ENCODE results near the gene MCEMP1. TPM values are rescaled to one million over a fixed set of nuclear protein-coding genes. Genes with fewer than 3 reads are reported as not detected.

The MCEMP1 gene
- total and polyA plus RNA-seq, 2 of the 4 experiments (the other 2 are of a cell fraction) = 0.15 TPM; not detected in 1

DNA sequence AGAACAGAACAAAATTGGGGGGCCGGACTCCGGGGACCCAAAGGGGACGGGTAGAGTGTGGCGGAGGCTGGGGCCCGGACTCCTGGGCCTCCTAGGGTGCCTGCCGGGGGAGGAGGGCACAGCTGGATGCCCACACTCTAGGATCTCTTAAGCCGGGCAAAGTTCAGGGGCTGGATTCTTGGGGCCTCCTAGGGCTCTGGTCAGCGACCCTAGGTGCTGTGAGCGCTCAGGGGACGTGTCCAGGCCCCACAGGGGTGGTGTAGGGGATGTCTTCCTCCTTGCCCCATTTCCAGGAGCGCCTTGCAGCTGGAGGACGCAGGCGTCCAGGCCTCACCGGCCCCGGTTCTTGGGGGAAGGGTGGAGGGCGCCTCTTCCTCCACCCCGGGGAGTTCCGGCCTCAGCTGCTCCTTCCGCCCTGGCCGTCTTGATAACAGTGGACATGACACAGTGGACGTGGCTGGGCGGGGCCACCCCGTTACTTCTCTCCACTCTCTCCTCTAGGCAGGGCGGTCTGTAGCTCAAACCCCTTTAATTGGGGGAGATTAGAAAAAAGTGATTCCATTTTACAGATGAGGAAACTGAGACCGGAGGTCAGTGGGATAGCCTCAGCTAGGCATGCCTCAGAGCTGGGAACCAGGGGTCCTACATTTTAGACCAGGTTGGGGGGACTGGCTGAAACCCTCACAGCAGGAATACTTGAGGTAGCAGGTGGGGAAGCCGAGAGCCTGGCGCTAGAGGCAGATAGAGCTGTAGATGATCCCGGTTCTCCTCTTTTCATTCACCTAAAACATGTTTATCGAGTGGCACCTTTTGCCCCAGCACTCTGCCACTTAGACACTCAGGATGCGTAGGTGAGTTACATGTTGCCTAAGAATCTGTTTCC, 39.3 kb upstream of the MCEMP1 start (continued):
- no peak for TF ChIP-seq RFX5 (IDR thresholded peaks at IDR 0.05; ENCODE audit: low read depth, low read length)
- no peak for TF ChIP-seq SMC3 (IDR thresholded peaks at IDR 0.05; ENCODE audit: low read depth, low read length)

DNA sequence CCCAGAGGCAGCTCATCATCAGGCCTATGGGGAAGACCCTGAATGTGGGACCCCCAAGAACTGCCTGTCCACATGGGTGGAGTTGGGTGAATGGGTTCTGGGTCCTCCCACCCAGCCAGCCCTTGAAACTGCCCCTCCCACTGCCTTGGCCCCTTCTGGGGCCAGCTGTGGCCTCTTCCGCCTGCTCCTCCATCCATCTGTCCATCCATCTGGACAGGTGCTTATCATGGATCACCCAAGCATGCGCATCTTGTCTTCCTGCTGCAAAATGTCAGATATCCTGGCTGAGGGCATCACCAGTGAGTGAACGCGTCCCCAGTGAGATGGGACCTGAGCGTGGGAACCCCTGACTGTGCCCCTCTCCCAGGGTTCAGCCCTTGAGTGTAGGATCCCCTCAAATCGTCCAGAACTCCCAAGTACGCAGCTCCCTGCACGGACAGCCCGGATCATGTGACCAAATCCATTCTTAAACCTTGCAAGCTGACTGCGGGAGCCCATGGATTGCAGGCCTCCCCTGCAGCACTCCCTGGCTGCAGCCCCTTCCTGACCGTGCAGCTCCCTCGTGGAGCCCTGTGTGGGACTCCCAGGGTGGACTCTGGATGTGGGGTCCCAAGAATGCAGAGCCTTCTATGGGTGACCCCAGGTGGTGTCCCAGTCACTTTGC, 38.0 kb upstream of the MCEMP1 start:
- 71% methylated on average over 7 of the region's 12 CpGs; no CpG with 5 or more reads in 1 of the 2 experiments for WGBS, 2 experiments (ENCODE audit: extremely low coverage in 2 of 2, insufficient read length in 1 of 2)
- ChIA-PET POLR2A (ENCODE audit: unreplicated experiment) (no interaction called here), CTCF (interaction anchor here (1.2 kb wide), 1 partner anchor 14 kb away, joined by 3 read pairs; no protein-coding TSS in a partner anchor)
- Histone ChIP-seq H3K4me1 (ENCODE audit: control insufficient read depth, insufficient read depth, low read length) (no peaks in the 10 kb centered on the region), H4K91ac (ENCODE audit: insufficient read depth, low read depth, low read length) (no peak overlapping the region), H3K4ac (ENCODE audit: low read depth, low read length) (no peak overlapping the region), H3K27ac (ENCODE audit: insufficient read depth, low read length) (no peak overlapping the region), H3K79me1 (ENCODE audit: low read depth in 1 of 2, low read length in 2 of 2) (no peaks in the 10 kb centered on the region), H3K14ac (replicated peaks; ENCODE audit: low read depth, low read length) (no peak overlapping the region), H2BK5ac (ENCODE audit: low read depth, low read length, poor library complexity, severe bottlenecking) (no peak overlapping the region), H4K8ac (ENCODE audit: low read depth in 2 of 2, low read length in 2 of 2) (no peak overlapping the region), H3K9ac (ENCODE audit: low read depth, low read length) (no peak overlapping the region), H3K56ac (ENCODE audit: extremely low read depth, insufficient read depth, low read length) (no peak overlapping the region), H3K4me3 (ENCODE audit: insufficient read depth, low read depth, low read length) (no peak overlapping the region), H4K5ac (ENCODE audit: low read depth, low read length) (no peak overlapping the region), H2BK20ac (ENCODE audit: low read depth, low read length) (no peak overlapping the region), H3K4me2 (ENCODE audit: low read depth, low read length) (no peak overlapping the region), H2AK9ac (replicated peaks; ENCODE audit: low read depth, low read length, poor library complexity) (peak overlapping the region; percentile 28), H3K36me3 (ENCODE audit: control insufficient read depth, insufficient read depth, low read length) (no peaks in the 10 kb centered on the region), H3K9me1 (ENCODE audit: insufficient read depth, low read length) (peaks cover 12% of the 10 kb centered on the region), H3K23ac (ENCODE audit: low read depth, low read length) (no peak overlapping the region), H2AFZ (replicated peaks; ENCODE audit: low read length, poor library complexity) (no peak overlapping the region), H3K18ac (ENCODE audit: low read depth, low read length) (no peak overlapping the region), H4K20me1 (ENCODE audit: insufficient read depth, low read length) (peaks cover 5% of the 10 kb centered on the region; the same call in 1 of the 2 replicates), H3K9me3 (ENCODE audit: control insufficient read depth, insufficient read depth, low read length) (no peaks in the 10 kb centered on the region), H2BK120ac (ENCODE audit: low read depth, low read length) (no peak overlapping the region), H2AK5ac (ENCODE audit: low read depth, low read length) (no peak overlapping the region), H3K27me3 (ENCODE audit: control insufficient read depth, insufficient read depth, low read length) (peaks cover 14% of the 10 kb centered on the region; the same call in 1 of the 2 replicates), H2BK15ac (ENCODE audit: low read depth, low read length) (no peak overlapping the region)
- intact Hi-C loops (cut with micrococcal nuclease) (no loop called here), in situ Hi-C loops (cut with MboI; ENCODE audit: low sequenced_read_pairs) (no loop called here), dilution Hi-C loops (cut with HindIII; ENCODE audit: low sequenced_read_pairs, unreplicated experiment) (no loop called here)
- DNase-seq (no peak), ATAC-seq (ENCODE audit: low read depth) (no peak)
- BruUV-seq (replicated peaks) = no TSS peak
- TF ChIP-seq, protein P1, sequence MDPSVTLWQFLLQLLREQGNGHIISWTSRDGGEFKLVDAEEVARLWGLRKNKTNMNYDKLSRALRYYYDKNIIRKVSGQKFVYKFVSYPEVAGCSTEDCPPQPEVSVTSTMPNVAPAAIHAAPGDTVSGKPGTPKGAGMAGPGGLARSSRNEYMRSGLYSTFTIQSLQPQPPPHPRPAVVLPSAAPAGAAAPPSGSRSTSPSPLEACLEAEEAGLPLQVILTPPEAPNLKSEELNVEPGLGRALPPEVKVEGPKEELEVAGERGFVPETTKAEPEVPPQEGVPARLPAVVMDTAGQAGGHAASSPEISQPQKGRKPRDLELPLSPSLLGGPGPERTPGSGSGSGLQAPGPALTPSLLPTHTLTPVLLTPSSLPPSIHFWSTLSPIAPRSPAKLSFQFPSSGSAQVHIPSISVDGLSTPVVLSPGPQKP (IDR thresholded peaks at IDR 0.05; ENCODE audit: borderline replicate concordance, low read depth, low read length) = no peak
- TF ChIP-seq CHD1 (IDR thresholded peaks at IDR 0.05; ENCODE audit: low read depth, low read length) (no peak), RCOR1 (IDR thresholded peaks at IDR 0.05; ENCODE audit: insufficient replicate concordance, low read length) (no peak), MXI1 (IDR thresholded peaks at IDR 0.05; ENCODE audit: borderline replicate concordance, low read depth, low read length) (no peak), MAZ (IDR thresholded peaks at IDR 0.05; ENCODE audit: borderline replicate concordance, low read depth, low read length) (no peak), MAFK (IDR thresholded peaks at IDR 0.05; ENCODE audit: low read depth, low read length) (no peak), SMC3 (IDR thresholded peaks at IDR 0.05; ENCODE audit: low read depth, low read length) (no peak), NFE2L2 (IDR thresholded peaks at IDR 0.05; ENCODE audit: low read depth, low read length) (no peak), BHLHE40 (IDR thresholded peaks at IDR 0.05; ENCODE audit: low read depth, low read length) (no peak), FOS (IDR thresholded peaks at IDR 0.05; ENCODE audit: low read depth, low read length) (no peak)
- TF ChIP-seq, protein P2, sequence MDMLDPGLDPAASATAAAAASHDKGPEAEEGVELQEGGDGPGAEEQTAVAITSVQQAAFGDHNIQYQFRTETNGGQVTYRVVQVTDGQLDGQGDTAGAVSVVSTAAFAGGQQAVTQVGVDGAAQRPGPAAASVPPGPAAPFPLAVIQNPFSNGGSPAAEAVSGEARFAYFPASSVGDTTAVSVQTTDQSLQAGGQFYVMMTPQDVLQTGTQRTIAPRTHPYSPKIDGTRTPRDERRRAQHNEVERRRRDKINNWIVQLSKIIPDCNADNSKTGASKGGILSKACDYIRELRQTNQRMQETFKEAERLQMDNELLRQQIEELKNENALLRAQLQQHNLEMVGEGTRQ (IDR thresholded peaks at IDR 0.05; ENCODE audit: low read depth, low read length) = no peak

All from IMR-90 (cell line).